ENCODE data around the gene TLE6.

- TF ChIP-seq POLR2A (IDR thresholded peaks at IDR 0.05; ENCODE audit: low read depth, low read length) (peak; percentile 96), TAF1 (IDR thresholded peaks at IDR 0.05; ENCODE audit: borderline replicate concordance, low read depth, low read length) (peak; percentile 98), POLR2AphosphoS5 (IDR thresholded peaks at IDR 0.05; ENCODE audit: low read depth, low read length) (peak; percentile 94)
Observed at GRCh38 chr19:2950286-2951124, 26.9 kb upstream of the TLE6 start.
